NB4 (cell line): ENCODE data around the gene TOPORS.

Source experiments
- CTCF ChIP-seq: IDR thresholded peaks from one replicate; pipeline ENCODE4 v1.5.1; 2012; ENCODE audit warnings: low read depth, low read length
- MAX ChIP-seq: IDR thresholded peaks from 2 replicates; pipeline ENCODE4 v1.6.1; 2011; ENCODE audit warnings: low read depth, low read length
- POLR2A ChIP-seq: IDR thresholded peaks from 2 replicates; pipeline ENCODE4 v1.6.1; 2011; ENCODE audit warnings: mild to moderate bottlenecking; ENCODE audit not compliant: insufficient read length; ENCODE audit errors: extremely low read depth

GRCh38 chr9:32589083-32589723 is 36.8 kb upstream of the TOPORS start:
- TF ChIP-seq CTCF (peak; percentile 79), POLR2A (no peak), MAX (no peak)
